K562 (cell line): ENCODE measurements around the gene TSPAN15. TPM values are rescaled to one million over a fixed set of nuclear protein-coding genes. Genes with fewer than 3 reads are reported as not detected.

Experiments
- ATAC-seq: fragments of 200-7000 bp; cut with Tn5 transposase; 3 replicates; pipeline ENCODE4 v1.9.1; 2020; ENCODE audit warnings: moderate library complexity
- BruUV-seq: library from RNA; stranded (reverse); fragments of 400-500 nt; replicated peaks from 2 replicates; lab custom pipeline; 2021; lab: Mats Ljungman, UMichigan
- CTCF ChIA-PET: fragments of 300-600 bp; formaldehyde crosslinking; extraction: SDS; loops from one replicate; lab custom pipeline; 2021; ENCODE audit warnings: low intra/inter-chr PET ratio; lab: Yijun Ruan, JAX
- POLR2A ChIA-PET: fragments of 300-600, 350-650 bp; sonication (Branson Sonifier 250); formaldehyde crosslinking; extraction: SDS; loops from one replicate; lab custom pipeline; 2021; ENCODE audit warnings: antibody characterized with exemption, inconsistent platforms; lab: Yijun Ruan, JAX
- DNase-seq, 4 experiments: peaks; one replicate each; pipeline versions ENCODE4 v3.0.0 to v3.0.0-alpha.2; 2011 to 2018; ENCODE audit warnings: low spot score in 3 of 4, mixed read lengths in 3 of 4; ENCODE audit errors: extremely low read depth in 1 of 4
- FAIRE-seq: peaks from 2 replicates; lab custom pipeline; 2011; peaks lifted over from hg19 to GRCh38; lab: Jason Lieb, UNC
- H2AFZ ChIP-seq: 2 replicates; pipeline ENCODE4 v1.6.0; 2011; ENCODE audit warnings: low read depth, low read length, control low read depth, inconsistent platforms
- H3K27ac ChIP-seq: fragments of 200-600 bp; 3 replicates; pipeline ENCODE4 v1.8.0; 2011; ENCODE audit warnings: low read depth, mild to moderate bottlenecking, control low read depth, inconsistent platforms, low read length, moderate library complexity, mixed read lengths; ENCODE audit errors: extremely low read depth
- H3K27me3 ChIP-seq, 2 experiments: fragments of 300-600 bp in 1 of 2; 2 replicates in 1 of 2; 3 replicates in 1 of 2; pipeline versions ENCODE4 v1.6.0 to v1.8.0; 2011; ENCODE audit warnings: inconsistent platforms in 2 of 2, low read length in 2 of 2, mild to moderate bottlenecking in 1 of 2, mixed read lengths in 1 of 2, moderate library complexity in 1 of 2; ENCODE audit not compliant: control insufficient read depth in 2 of 2, insufficient read depth in 2 of 2
- H3K36me3 ChIP-seq: fragments of 300-600 bp; 3 replicates; pipeline ENCODE4 v1.8.0; 2011; ENCODE audit warnings: mild to moderate bottlenecking, low read length, inconsistent platforms; ENCODE audit not compliant: control insufficient read depth, insufficient read depth
- H3K4me1 ChIP-seq, 2 experiments: fragments of 200-600 bp in 1 of 2; replicated peaks in 1 of 2; 2 replicates in 1 of 2; 3 replicates in 1 of 2; pipeline versions ENCODE4 v1.5.1 to v1.8.0; 2011; ENCODE audit warnings: inconsistent platforms in 2 of 2, low read length in 2 of 2, mild to moderate bottlenecking in 1 of 2, mixed read lengths in 1 of 2, moderate library complexity in 1 of 2; ENCODE audit not compliant: control insufficient read depth in 2 of 2, insufficient read depth in 2 of 2
- H3K4me2 ChIP-seq: 2 replicates; pipeline ENCODE4 v1.6.1; 2011; ENCODE audit warnings: low read length, control low read depth, inconsistent platforms, mixed read lengths; ENCODE audit not compliant: insufficient read depth
- H3K4me3 ChIP-seq: fragments of 200-600 bp; sonication (generic), shearing (Covaris generic); 2 replicates; pipeline ENCODE4 v1.5.1; 2016; ENCODE audit warnings: control low read depth, inconsistent platforms
- H3K79me2 ChIP-seq: fragments of 200-600 bp; 3 replicates; pipeline ENCODE4 v1.8.0; 2011; ENCODE audit warnings: low read length, inconsistent platforms; ENCODE audit not compliant: control insufficient read depth, insufficient read depth
- H3K9ac ChIP-seq, 2 experiments: 2 replicates each; pipeline versions ENCODE4 v1.6.0 to v1.6.1; 2011; ENCODE audit warnings: low read depth in 2 of 2, low read length in 2 of 2, control low read depth in 1 of 2, inconsistent platforms in 1 of 2, mild to moderate bottlenecking in 1 of 2, mixed read lengths in 1 of 2; ENCODE audit not compliant: insufficient read depth in 1 of 2
- H3K9me1 ChIP-seq: one replicate; pipeline ENCODE4 v1.6.0; 2011; ENCODE audit warnings: inconsistent platforms, mild to moderate bottlenecking, low read length, moderate library complexity; ENCODE audit not compliant: control insufficient read depth, insufficient read depth
- H3K9me3 ChIP-seq: replicated peaks from 2 replicates; pipeline ENCODE4 v1.5.1; 2011; ENCODE audit warnings: low read depth, low read length, inconsistent platforms; ENCODE audit not compliant: control insufficient read depth, insufficient read depth
- H4K20me1 ChIP-seq: replicated peaks from 2 replicates; pipeline ENCODE4 v1.6.1; 2011; ENCODE audit warnings: low read length, inconsistent platforms, mixed read lengths; ENCODE audit not compliant: control insufficient read depth, insufficient read depth
- BCL6 ChIP-seq: fragments of 250-450 bp; sonication (Bioruptor Pico); IDR thresholded peaks from 2 replicates; pipeline ENCODE4 v1.4.0; 2020
- BMI1 ChIP-seq: fragments of 150-350 bp; IDR thresholded peaks from 2 replicates; pipeline ENCODE4 v1.6.1; 2014; ENCODE audit warnings: low read length
- CEBPB ChIP-seq: fragments of 450-650 bp; IDR thresholded peaks from 2 replicates; pipeline ENCODE4 v1.6.1; 2016; ENCODE audit warnings: missing genetic modification characterization, missing compliant biosample characterization
- CSDE1 ChIP-seq, 2 experiments: fragments of 450-650 bp; IDR thresholded peaks; 2 replicates each; pipeline ENCODE4 v1.6.1; 2016; ENCODE audit warnings: mild to moderate bottlenecking in 1 of 2
- ESRRA ChIP-seq: fragments of 450-650 bp; IDR thresholded peaks from 2 replicates; pipeline ENCODE4 v1.6.1; 2014; ENCODE audit warnings: low read depth, mild to moderate bottlenecking, moderate library complexity, borderline replicate concordance
- ETV6 ChIP-seq, 3 experiments: fragments of 150-350 bp in 1 of 3; sonication (generic) in 1 of 3; formaldehyde crosslinking in 1 of 3; IDR thresholded peaks; 2 replicates each; pipeline versions ENCODE4 v1.6.1 to v1.8.0; 2014 to 2022; ENCODE audit warnings: borderline replicate concordance in 2 of 3, low read depth in 2 of 3, antibody characterized with exemption in 1 of 3, low read length in 1 of 3, mild to moderate bottlenecking in 1 of 3, missing genetic modification reagents in 1 of 3
- GATA2 ChIP-seq: sonication (generic); formaldehyde crosslinking; IDR thresholded peaks from 2 replicates; pipeline ENCODE4 v1.4.0; 2020; ENCODE audit warnings: mild to moderate bottlenecking, missing genetic modification reagents
- JUND ChIP-seq, 2 experiments: IDR thresholded peaks; 2 replicates in 1 of 2; 3 replicates in 1 of 2; pipeline ENCODE4 v1.6.1; 2011; ENCODE audit warnings: borderline replicate concordance in 2 of 2, low read depth in 2 of 2, low read length in 2 of 2, improper control_type of control experiment in 1 of 2, missing biosample characterization in 1 of 2, missing genetic modification characterization in 1 of 2, missing genetic modification reagents in 1 of 2
- POLR2AphosphoS5 ChIP-seq: IDR thresholded peaks from 2 replicates; pipeline ENCODE4 v1.6.1; 2011; ENCODE audit warnings: mild to moderate bottlenecking, low read depth, low read length, moderate library complexity; ENCODE audit not compliant: control insufficient read depth, insufficient read depth
- SIX5 ChIP-seq, 2 experiments: IDR thresholded peaks; 2 replicates each; pipeline ENCODE4 v1.6.1; 2011; ENCODE audit warnings: low read length in 2 of 2, borderline replicate concordance in 1 of 2, low read depth in 1 of 2, mild to moderate bottlenecking in 1 of 2, moderate library complexity in 1 of 2; ENCODE audit not compliant: insufficient read depth in 1 of 2
- TRIM24 ChIP-seq, 2 experiments: fragments of 450-650 bp; IDR thresholded peaks; 2 replicates each; pipeline ENCODE4 v1.6.1; 2016
- ZFPM2 ChIP-seq: fragments of 250-450 bp; sonication (Bioruptor Pico); IDR thresholded peaks from 2 replicates; pipeline ENCODE4 v1.5.1; 2022; ENCODE audit warnings: mild to moderate bottlenecking
- WGBS: fragments of 100-300 bp; shearing (Covaris generic); methylation state at CpG from one replicate; pipeline ENCODE4 v1.1.6; 2016; ENCODE audit warnings: low coverage, mixed read lengths; ENCODE audit not compliant: insufficient coverage; ENCODE audit errors: missing lambda C conversion rate; 5-methylcytosine and 5-hydroxymethylcytosine counted together
- in situ Hi-C: fragments of 300-500 bp; cut with MboI; formaldehyde crosslinking; loops from 4 replicates; pipeline ENCODE4 v1.15.0; 2018; ENCODE audit warnings: inconsistent platforms, mixed read lengths
- intact Hi-C: fragments of 100-400 bp; cut with micrococcal nuclease; formaldehyde crosslinking; loops from 2 replicates; pipeline ENCODE4 v1.14.2; 2022
- polyA plus RNA-seq, 8 experiments: library from polyadenylated mRNA; depleted of rRNA in 4 of 8; stranded (reverse) in 5 of 8; unstranded in 3 of 8; fragments of >200 nt; fragmentation: Nextera tagmentation in 2 of 8; fragmentation: Illumina TruSeq in 1 of 8; extraction: Ambion mirVana in 2 of 8; extraction: Trizol in 1 of 8; gene quantifications; 2 replicates each; pipeline versions ENCODE4 v1.2.1 to v1.2.3, GENCODE V29; 2011 to 2014; ENCODE audit warnings: inconsistent platforms in 1 of 8, missing spikeins in 1 of 8
- total RNA-seq, 7 experiments: library from RNA; depleted of rRNA in 6 of 7; stranded (reverse); fragments of >200 nt in 6 of 7; fragmentation: Illumina TruSeq in 2 of 7; extraction: Trizol in 2 of 7; gene quantifications; 2 replicates each; pipeline versions ENCODE4 v1.2.1 to v1.2.3, GENCODE V29; 2011 to 2021; ENCODE audit warnings: low replicate concordance in 1 of 7
- TF ChIP-seq, protein P1 (sequence below): fragments of 450-650 bp; IDR thresholded peaks from 2 replicates; pipeline ENCODE4 v1.7.0; 2016; ENCODE audit warnings: borderline replicate concordance
- TF ChIP-seq, protein P2 (sequence below), 2 experiments: fragments of 450-650 bp in 1 of 2; sonication (generic) in 1 of 2; formaldehyde crosslinking; conservative IDR thresholded peaks; 2 replicates each; pipeline versions ENCODE4 v1.4.0 to v1.8.1; 2020 to 2022; ENCODE audit warnings: mild to moderate bottlenecking in 1 of 2, missing genetic modification reagents in 1 of 2
- TF ChIP-seq, protein P3 (sequence below): fragments of 200-400 bp; formaldehyde crosslinking; IDR thresholded peaks from 2 replicates; pipeline ENCODE4 v1.6.1; 2017; ENCODE audit warnings: mild to moderate bottlenecking, low read depth, low read length, moderate library complexity

The TSPAN15 gene
- total and polyA plus RNA-seq, 9 of the 15 experiments (the other 6 are each of a cell fraction or from before 2014, with no cell fraction given) = 0.33 to 1.0 (median 0.45) TPM; not detected in 2

DNA sequence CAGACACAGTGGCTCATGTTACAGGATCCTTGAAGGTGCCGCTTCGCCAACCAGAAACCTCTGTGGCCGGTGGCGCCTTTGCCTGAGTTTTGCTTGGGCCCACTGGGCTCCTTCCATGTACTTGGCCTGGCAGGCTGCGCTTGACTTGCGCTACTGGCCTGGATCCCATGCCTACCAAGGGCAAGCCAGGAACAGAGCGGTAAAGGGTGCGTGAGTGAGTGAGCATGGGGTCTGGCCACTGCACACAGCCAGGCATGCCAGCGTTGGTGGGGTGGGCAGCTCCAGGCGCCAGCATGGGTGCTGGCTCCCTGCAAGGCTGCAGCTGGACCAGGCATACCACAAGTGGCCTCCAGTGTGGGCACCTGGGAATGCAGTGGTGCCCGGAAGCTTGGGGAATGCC, 16.3 kb upstream of the TSPAN15 start:
- H3K27ac ChIP-seq = no peak overlapping the region
- no peaks in the 10 kb centered on the region for H3K36me3 ChIP-seq
- H3K4me3 ChIP-seq = no peak overlapping the region
- no peak for FAIRE-seq
- 21% methylated on average over 11 of the region's 11 CpGs for WGBS
- no peaks in the 10 kb centered on the region for H3K9me3 ChIP-seq
- in situ Hi-C loops (loop anchor here (5.0 kb wide), 2 partner anchors 67 to 202 kb away; no protein-coding TSS in a partner anchor), intact Hi-C loops (no loop called here)
- H3K9ac ChIP-seq = no peak overlapping the region
- no peak for DNase-seq
- H3K79me2 ChIP-seq = no peaks in the 10 kb centered on the region
- H3K27me3 ChIP-seq = peaks cover 24 to 49% of the 10 kb centered on the region in 2 experiments
- no peak for ATAC-seq
- BruUV-seq = no TSS peak
- ChIA-PET POLR2A (interaction anchor here (0.6 to 1.2 kb wide), 2 partner anchors 11 to 25 kb away, joined by 3 to 4 read pairs; no protein-coding TSS in a partner anchor), CTCF (no interaction called here)
- no peaks in the 10 kb centered on the region; the same call in 1 of the 2 replicates for H4K20me1 ChIP-seq
- H3K4me2 ChIP-seq = no peak overlapping the region
- TF ChIP-seq, protein P1, sequence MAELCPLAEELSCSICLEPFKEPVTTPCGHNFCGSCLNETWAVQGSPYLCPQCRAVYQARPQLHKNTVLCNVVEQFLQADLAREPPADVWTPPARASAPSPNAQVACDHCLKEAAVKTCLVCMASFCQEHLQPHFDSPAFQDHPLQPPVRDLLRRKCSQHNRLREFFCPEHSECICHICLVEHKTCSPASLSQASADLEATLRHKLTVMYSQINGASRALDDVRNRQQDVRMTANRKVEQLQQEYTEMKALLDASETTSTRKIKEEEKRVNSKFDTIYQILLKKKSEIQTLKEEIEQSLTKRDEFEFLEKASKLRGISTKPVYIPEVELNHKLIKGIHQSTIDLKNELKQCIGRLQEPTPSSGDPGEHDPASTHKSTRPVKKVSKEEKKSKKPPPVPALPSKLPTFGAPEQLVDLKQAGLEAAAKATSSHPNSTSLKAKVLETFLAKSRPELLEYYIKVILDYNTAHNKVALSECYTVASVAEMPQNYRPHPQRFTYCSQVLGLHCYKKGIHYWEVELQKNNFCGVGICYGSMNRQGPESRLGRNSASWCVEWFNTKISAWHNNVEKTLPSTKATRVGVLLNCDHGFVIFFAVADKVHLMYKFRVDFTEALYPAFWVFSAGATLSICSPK = no peak
- TF ChIP-seq BCL6 (CRISPR knock-in tag) = no peak
- TF ChIP-seq, protein P2, sequence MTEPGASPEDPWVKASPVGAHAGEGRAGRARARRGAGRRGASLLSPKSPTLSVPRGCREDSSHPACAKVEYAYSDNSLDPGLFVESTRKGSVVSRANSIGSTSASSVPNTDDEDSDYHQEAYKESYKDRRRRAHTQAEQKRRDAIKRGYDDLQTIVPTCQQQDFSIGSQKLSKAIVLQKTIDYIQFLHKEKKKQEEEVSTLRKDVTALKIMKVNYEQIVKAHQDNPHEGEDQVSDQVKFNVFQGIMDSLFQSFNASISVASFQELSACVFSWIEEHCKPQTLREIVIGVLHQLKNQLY (CRISPR knock-in tag; conservative IDR thresholded peaks at IDR 0.05) = no peak
- TF ChIP-seq CEBPB (tag) = no peak
- TF ChIP-seq TRIM24 (IDR thresholded peaks at IDR 0.05) = no peak
- no peak for TF ChIP-seq BMI1
- no peak for TF ChIP-seq GATA2 (CRISPR knock-in tag)
- TF ChIP-seq JUND (IDR thresholded peaks at IDR 0.05; ENCODE audit: borderline replicate concordance, low read depth, low read length) = no peak
- no peak for TF ChIP-seq JUND (tag; IDR thresholded peaks at IDR 0.05; ENCODE audit: borderline replicate concordance, low read depth, low read length)
- no peak for TF ChIP-seq ESRRA
- no peak for TF ChIP-seq ETV6 (IDR thresholded peaks at IDR 0.05; ENCODE audit: borderline replicate concordance in 1 of 2, low read depth in 2 of 2, low read length in 1 of 2)
- no peak for TF ChIP-seq ETV6 (CRISPR knock-in tag; IDR thresholded peaks at IDR 0.05; ENCODE audit: borderline replicate concordance)
- TF ChIP-seq ZFPM2 = no peak
- TF ChIP-seq, protein P3, sequence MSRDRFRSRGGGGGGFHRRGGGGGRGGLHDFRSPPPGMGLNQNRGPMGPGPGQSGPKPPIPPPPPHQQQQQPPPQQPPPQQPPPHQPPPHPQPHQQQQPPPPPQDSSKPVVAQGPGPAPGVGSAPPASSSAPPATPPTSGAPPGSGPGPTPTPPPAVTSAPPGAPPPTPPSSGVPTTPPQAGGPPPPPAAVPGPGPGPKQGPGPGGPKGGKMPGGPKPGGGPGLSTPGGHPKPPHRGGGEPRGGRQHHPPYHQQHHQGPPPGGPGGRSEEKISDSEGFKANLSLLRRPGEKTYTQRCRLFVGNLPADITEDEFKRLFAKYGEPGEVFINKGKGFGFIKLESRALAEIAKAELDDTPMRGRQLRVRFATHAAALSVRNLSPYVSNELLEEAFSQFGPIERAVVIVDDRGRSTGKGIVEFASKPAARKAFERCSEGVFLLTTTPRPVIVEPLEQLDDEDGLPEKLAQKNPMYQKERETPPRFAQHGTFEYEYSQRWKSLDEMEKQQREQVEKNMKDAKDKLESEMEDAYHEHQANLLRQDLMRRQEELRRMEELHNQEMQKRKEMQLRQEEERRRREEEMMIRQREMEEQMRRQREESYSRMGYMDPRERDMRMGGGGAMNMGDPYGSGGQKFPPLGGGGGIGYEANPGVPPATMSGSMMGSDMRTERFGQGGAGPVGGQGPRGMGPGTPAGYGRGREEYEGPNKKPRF = no peak
- no peak for TF ChIP-seq POLR2AphosphoS5
- TF ChIP-seq CSDE1 (IDR thresholded peaks at IDR 0.05) = no peak
- no peak for TF ChIP-seq SIX5 (IDR thresholded peaks at IDR 0.05; ENCODE audit: borderline replicate concordance in 1 of 2, insufficient read depth in 1 of 2, low read depth in 1 of 2, low read length in 2 of 2)
- peaks cover 0 to 10% of the 10 kb centered on the region in 2 experiments; a peak in 2 of 5 replicates for H3K4me1 ChIP-seq
- no peak overlapping the region for H2AFZ ChIP-seq
- no peaks in the 10 kb centered on the region for H3K9me1 ChIP-seq
